ENCODE results near the gene MRPS34. TPM values are rescaled to one million over a fixed set of nuclear protein-coding genes. Genes with fewer than 3 reads are reported as not detected.
"Not testable (repeated sequence)": the region's sequence is repeated elsewhere in the genome, so short reads cannot be mapped to it uniquely, and the experiment has no call there.

Gene MRPS34
- total RNA-seq: 87.7 TPM

DNA sequence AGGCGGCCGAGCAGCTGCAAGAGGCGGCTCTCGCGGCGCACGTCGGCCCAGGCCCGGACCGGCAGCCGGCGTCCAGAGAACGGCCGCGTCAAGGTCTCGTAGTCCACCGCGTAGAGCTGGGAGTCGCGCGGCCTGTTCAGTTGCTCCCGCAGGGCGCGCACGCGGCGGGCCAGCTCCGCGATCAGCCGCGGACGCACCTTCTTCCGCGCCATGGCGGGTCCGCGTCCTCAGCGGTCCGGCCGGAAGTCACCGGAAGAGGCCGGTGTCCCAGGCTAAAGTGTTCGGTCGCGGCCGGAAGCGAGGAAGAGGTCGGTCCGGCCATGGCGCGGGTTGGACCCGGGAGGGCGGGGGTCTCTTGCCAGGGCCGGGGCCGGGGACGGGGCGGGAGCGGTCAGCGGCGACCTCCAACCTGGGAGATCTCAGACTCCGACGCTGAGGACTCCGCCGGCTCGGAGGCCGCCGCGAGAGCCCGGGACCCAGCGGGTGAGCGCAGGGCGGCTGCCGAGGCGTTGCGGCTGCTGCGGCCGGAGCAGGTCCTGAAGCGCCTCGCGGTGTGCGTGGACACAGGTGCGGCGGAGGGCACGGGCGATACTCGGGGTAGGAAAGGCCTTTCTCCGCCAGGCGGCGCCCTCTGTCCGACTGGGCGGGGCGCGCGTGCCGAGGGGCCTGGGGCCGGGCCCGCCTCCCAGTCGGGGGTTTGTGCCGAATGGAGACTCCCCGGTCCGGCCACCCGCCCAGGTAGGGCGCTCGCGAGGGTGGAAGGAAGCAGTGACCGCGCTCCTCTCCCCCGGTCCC is at the start of gene MRPS34:
MRPS34 (minus strand) TSS at position 227 of the 795 bp plus-strand sequence; CDS start at position 212, 15 bp downstream.
- DNase-seq (ENCODE audit: low spot score): peak; percentile 80

GRCh38 chr16:1821861-1822611 is 49.1 kb upstream of the MRPS34 start:
- no peak for DNase-seq (ENCODE audit: low spot score)

DNA sequence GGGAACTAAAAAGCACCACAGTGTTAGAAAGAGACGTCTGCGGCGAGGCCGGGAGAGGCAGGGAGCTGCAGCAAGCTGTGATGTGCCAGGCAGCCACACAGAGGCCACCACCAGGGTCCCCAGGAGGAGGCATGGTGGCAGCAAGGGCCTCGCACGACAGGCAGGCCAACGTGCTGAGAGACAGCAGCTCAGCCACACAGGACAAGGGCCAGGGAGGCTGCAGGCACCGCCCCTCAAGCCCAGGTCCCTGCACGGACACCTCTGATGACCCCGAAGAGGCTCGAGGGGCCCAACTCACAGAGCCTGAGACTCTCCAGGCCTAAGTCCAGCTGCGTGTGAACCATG is 48.0 kb upstream of the MRPS34 start:
- no peak for DNase-seq (ENCODE audit: low spot score)

DNA sequence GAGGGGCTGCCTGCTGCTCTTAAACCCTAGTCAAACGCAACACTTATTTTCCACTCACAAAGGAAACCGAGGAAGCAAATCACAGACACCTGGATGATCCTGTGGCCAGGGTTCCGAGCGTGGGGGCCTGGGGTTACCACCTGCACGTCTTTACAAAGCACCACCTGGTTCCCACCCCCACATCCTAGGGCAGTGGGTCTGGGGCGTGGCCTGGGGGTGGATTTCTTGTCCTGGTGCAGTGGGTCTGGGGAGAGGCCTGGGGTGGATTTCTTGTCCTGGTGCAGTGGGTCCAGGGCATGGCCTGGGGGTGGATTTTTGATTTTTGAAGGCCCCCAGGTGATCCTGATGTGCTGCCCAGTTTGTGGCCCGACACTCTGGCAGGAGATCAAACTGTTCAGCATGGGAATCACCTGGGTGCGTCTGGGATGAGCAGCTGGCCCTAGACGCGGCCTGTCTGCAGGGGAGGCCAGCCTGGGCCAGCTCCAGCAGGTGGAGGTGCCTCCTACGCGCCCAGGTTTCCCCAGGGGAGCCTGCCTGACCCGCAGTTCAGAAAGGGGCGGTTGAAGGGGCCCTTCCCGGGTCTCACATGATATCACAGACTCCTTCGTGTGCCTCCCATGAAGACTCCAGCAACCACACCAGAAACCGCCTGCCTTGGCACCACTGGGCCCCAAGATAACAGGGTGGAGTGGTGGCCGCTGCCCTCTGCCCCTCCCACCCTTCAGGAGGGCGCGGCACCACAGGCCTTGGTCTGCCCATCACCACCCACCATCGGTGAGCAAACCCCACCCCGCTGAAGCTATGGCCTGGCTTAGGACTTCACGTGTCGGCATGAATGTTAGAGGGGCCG is 47.4 kb upstream of the MRPS34 start:
- no peak for DNase-seq (ENCODE audit: low spot score)

DNA sequence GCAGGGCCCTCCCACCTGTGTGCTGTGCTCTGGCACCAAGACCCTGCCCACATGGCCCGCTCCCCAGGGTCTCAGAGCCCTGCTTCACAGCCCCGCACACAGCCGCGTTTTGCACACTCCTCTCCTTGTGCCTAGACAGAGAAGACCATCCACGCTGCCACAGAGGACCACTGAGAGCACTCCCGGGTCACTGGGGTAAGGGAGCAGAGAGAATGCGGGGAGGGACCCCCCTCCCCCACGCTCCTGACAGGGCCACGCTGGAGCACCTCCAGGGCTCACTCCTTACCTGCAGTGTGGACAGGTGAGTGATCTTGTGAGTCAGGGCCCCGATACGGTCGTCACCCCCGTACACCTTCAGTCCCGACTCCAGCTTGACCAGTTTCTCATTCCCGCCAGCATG is 46.7 kb upstream of the MRPS34 start:
- DNase-seq (ENCODE audit: low spot score): no peak

- DNase-seq (ENCODE audit: low spot score): no peak
Observed at GRCh38 chr16:1818873-1819525, 46.1 kb upstream of the MRPS34 start.

- DNase-seq (ENCODE audit: low spot score): no peak
Observed at GRCh38 chr16:1818204-1818872, 45.4 kb upstream of the MRPS34 start.

DNA sequence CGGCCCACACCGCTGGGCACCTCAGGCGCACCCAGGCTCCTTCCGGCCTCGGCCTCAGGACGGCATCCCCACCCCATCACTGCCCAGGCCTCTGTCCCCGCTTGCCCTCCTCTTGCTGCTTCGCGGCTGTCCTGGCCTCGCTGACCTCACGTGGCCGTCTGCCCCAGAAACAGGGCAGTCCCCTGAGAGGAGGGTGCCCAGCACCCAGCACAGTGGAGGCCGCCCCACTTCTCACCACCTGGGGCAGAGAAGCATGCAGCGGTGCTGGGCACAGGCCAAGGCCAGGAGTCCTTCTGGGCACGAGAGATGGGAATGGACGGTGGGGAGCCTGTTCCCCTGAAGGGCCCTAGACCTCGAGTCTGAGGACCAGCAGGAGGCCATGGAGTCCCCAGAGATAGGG is 44.8 kb upstream of the MRPS34 start:
- no peak for DNase-seq (ENCODE audit: low spot score)

DNA sequence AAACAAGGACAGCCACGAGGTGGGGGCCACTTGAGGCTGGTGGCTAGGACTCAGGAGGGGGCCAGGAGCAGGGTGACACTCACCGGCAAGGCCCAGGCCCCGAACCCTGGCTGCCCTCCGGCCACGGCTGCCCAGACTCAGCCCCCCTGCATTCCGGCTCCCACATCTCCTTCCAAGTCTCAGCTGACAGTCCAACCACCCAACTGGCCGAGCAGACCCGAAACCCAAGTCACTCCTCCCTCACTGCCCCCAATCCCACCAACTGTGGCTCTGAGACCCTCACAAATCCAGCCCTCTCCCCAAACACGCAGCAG is 44.3 kb upstream of the MRPS34 start:
- no peak for DNase-seq (ENCODE audit: low spot score)

- no peak for DNase-seq (ENCODE audit: low spot score)
Observed at GRCh38 chr16:1816396-1817275, 43.7 kb upstream of the MRPS34 start.

GRCh38 chr16:1815461-1815860 is 42.5 kb upstream of the MRPS34 start:
- DNase-seq (ENCODE audit: low spot score): no peak

DNA sequence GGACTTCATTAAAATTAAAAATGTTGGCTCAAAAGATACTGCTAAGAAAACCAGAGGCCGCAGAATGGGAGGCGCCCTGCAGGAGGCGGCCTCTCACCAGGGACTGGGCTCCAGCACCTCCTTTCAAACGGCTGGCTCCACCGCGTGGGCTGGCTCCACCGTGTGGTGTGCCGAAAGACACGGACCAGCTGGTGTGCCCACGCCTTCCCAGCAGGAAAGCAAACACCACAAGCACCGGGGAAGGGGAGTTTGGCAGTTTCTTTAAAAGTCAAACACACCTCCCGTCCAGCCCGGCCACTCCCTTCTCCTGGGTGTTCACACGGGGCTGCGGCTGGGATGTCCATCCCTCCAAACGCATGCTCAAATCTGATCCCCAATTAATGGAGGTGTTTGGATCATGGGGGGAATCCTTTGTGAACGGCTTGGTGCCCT is 39.8 kb upstream of the MRPS34 start:
- DNase-seq (ENCODE audit: low spot score): peak; percentile 73

DNA sequence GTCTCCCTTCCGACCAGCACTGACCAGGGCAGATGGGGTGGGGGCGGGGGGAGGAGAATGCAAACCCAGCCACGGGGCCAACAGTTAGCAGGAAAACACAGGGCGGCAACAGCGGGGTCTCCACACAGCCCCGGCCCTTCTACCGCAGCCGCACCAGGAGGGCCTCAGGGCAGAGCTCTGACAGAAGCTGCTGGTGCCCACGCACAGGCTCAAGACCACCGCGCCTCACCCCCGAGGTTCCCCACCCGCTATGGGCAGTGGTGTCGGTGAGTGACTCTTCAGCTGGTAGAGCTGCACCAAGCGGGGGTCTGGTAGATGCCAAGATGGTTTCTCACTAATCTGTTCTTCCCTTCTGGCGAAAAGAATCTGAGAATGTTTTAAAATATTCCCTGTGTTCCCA is 37.6 kb upstream of the MRPS34 start:
- DNase-seq (ENCODE audit: low spot score): no peak

GRCh38 chr16:1810106-1810505 is 37.2 kb upstream of the MRPS34 start:
- DNase-seq (ENCODE audit: low spot score): no peak

GRCh38 chr16:1809281-1809801 is 36.4 kb upstream of the MRPS34 start:
- no peak for DNase-seq (ENCODE audit: low spot score)

DNA sequence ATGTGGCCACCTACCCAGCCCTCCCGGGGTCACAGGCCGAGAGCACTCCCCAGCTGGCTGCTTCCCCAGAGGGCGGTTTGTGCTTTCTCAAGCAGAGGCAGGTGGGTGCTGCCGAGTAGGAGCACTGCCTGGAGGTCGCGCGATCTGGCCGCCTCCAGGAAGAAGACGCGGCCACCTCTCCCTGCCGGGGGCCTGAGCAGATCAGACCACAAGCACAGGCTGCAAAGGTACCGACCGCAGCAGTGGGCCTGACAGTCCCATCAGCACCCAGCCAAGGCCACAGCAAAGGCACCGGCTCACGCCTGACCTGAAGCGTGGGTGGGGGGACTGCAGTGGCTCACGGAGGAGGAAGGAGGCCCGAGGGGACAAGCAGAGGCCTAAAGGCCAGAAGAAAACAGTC is 35.8 kb upstream of the MRPS34 start:
- DNase-seq (ENCODE audit: low spot score): no peak

- no peak for DNase-seq (ENCODE audit: low spot score)
Observed at GRCh38 chr16:1807626-1808025, 34.7 kb upstream of the MRPS34 start.

- no peak for DNase-seq (ENCODE audit: low spot score)
Observed at GRCh38 chr16:1800701-1801100, 27.8 kb upstream of the MRPS34 start.

GRCh38 chr16:1799263-1799662 is 26.3 kb upstream of the MRPS34 start:
- not testable (repeated sequence) for DNase-seq (ENCODE audit: low spot score)
